ENCODE results near the gene GART.

DNA sequence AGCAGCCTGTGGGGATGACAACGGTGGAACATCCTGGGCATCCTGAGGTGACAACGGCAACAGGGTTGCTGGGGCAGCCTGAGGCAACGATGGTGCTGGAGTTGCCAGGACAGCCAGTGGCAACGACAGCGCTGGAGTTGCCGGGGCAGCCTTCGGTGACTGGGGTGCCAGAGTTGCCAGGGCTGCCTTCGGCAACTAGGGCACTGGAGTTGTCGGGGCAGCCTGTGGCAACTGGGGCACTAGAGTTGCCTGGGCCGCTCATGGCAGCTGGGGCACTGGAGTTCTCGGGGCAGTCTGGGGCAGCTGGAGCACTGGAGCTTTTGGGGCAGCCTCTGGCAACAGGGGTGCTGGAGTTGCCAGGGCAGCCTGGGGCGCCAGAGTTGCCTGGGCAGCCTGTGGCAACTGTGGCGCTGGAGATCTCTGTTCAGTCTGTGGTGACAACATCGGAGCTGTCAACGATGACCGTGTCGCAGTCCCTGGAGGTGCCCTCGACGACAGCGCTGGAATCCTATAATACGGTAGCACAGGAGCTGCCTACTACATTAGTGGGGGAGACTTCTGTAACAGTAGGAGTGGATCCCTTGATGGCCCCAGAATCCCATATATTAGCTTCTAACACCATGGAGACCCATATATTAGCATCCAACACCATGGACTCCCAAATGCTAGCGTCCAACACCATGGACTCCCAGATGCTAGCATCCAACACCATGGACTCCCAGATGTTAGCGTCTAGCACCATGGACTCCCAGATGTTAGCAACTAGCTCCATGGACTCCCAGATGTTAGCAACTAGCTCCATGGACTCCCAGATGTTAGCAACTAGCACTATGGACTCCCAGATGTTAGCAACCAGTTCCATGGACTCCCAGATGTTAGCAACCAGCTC is 9.1 kb upstream of the GART start:
- TF ChIP-seq CTCF (IDR thresholded peaks at IDR 0.05), result no peak
- no peak for TF ChIP-seq POLR2A (IDR thresholded peaks at IDR 0.05)

Data from adrenal gland (tissue), 5 donors.